T-cell (primary cell): ENCODE data around the gene HSD11B1L. TPM values are rescaled to one million over a fixed set of nuclear protein-coding genes. Genes with fewer than 3 reads are reported as not detected.

Experiments used
- total RNA-seq, 35 experiments: library from RNA in 6 of 35; stranded (reverse) in 6 of 35; fragments of 120-200 nt in 1 of 35; gene quantifications; one replicate each; pipeline versions ENCODE4 v1.2.1 to v1.2.4 and lab custom pipeline; 2013 to 2026

Gene HSD11B1L
- total RNA-seq, 5 donors from 2014 or later (not counting 1 experiment from before 2014, with no cell fraction given): 3.2 to 6.1 (median 4.4) TPM

Other genes starting within 250 kb of the HSD11B1L start
- not detected for gene ZNRF4, start 225.6 kb upstream of the HSD11B1L start, total RNA-seq
- 1 to 10 TPM in 4 of 5 donors, under 1 TPM in 1; 0.66 to 2.7 (median 1.9) TPM for gene TINCR, start 113.1 kb upstream of the HSD11B1L start, total RNA-seq
- gene SAFB2, start 58.3 kb upstream of the HSD11B1L start, total RNA-seq: 100 to 1,000 TPM; 222 to 253 (median 237) TPM
- gene SAFB, start 57.9 kb upstream of the HSD11B1L start, total RNA-seq: 100 to 1,000 TPM; 164 to 203 (median 195) TPM
- 10 to 100 TPM; 29.3 to 64.5 (median 57.0) TPM for gene MICOS13, start 511 bp upstream of the HSD11B1L start, total RNA-seq
- gene RPL36, start 9.3 kb downstream of the HSD11B1L start, total RNA-seq: 1,000 to 10,000 TPM; 1,208 to 1,613 (median 1,528) TPM
- 10 to 100 TPM; 70.0 to 83.9 (median 81.8) TPM for gene LONP1, start 39.1 kb downstream of the HSD11B1L start, total RNA-seq
- gene CATSPERD, start 39.6 kb downstream of the HSD11B1L start, total RNA-seq: not detected
- gene PRR22, start 103.7 kb downstream of the HSD11B1L start, total RNA-seq: 1 to 10 TPM; 4.7 to 6.0 (median 5.5) TPM
- gene DUS3L, start 110.1 kb downstream of the HSD11B1L start, total RNA-seq: 100 to 1,000 TPM in 2 of 5 donors, 10 to 100 TPM in 3; 69.9 to 153 (median 98.3) TPM
- gene NRTN, start 124.0 kb downstream of the HSD11B1L start, total RNA-seq: 1 to 10 TPM in 2 of 5 donors, under 1 TPM in 1, not detected in 2; 0.59 to 2.0 (median 1.6) TPM
- under 1 TPM in 3 of 5 donors, not detected in 2; 0.15 to 0.79 (median 0.35) TPM for gene FUT6, start 158.7 kb downstream of the HSD11B1L start, total RNA-seq
- under 1 TPM in 4 of 5 donors, not detected in 1; 0.13 to 0.50 (median 0.18) TPM for gene FUT3, start 170.4 kb downstream of the HSD11B1L start, total RNA-seq
- gene FUT5, start 189.5 kb downstream of the HSD11B1L start, total RNA-seq: 1 to 10 TPM in 2 of 5 donors, under 1 TPM in 3; 0.23 to 2.5 (median 0.67) TPM
- 100 to 1,000 TPM; 106 to 198 (median 185) TPM for gene NDUFA11, start 222.8 kb downstream of the HSD11B1L start, total RNA-seq
- 10 to 100 TPM; 23.8 to 35.9 (median 30.9) TPM for gene VMAC, start 223.8 kb downstream of the HSD11B1L start, total RNA-seq
- gene CAPS, start 233.2 kb downstream of the HSD11B1L start, total RNA-seq: 10 to 100 TPM; 43.3 to 74.8 (median 69.8) TPM